Sciatic nerve (tissue), 2 donors: ENCODE measurements around the gene TRPM4. TPM values are rescaled to one million over a fixed set of nuclear protein-coding genes. Genes with fewer than 3 reads are reported as not detected.

Experiments used
- ATAC-seq: fragments of 200-7000 bp; cut with Tn5 transposase; one replicate; pipeline ENCODE4 v1.9.1; 2020; ENCODE audit warnings: mild to moderate bottlenecking, moderate library complexity
- DNase-seq: peaks from one replicate; pipeline ENCODE4 v3.0.0-alpha.2; 2020; ENCODE audit warnings: low spot score
- intact Hi-C: fragments of 100-400 bp; cut with DNase I; formaldehyde crosslinking; loops from one replicate; pipeline ENCODE4 v1.14.2; 2022
- total RNA-seq: library from RNA; stranded (reverse); fragmentation: NEBNext Ultra II Directional; extraction: Animal tissue kit (Norgen Biotek cat#: 25700); gene quantifications from one replicate; pipeline ENCODE4 v1.2.1, GENCODE V29; 2021
- donor health status: DM: no; HTN: no; CAD: no.
- donor health status: DM: no; HTN: no; CAD: no.

TRPM4 gene
- total RNA-seq, 1 donor from 2014 or later = 32.5 TPM

DNA sequence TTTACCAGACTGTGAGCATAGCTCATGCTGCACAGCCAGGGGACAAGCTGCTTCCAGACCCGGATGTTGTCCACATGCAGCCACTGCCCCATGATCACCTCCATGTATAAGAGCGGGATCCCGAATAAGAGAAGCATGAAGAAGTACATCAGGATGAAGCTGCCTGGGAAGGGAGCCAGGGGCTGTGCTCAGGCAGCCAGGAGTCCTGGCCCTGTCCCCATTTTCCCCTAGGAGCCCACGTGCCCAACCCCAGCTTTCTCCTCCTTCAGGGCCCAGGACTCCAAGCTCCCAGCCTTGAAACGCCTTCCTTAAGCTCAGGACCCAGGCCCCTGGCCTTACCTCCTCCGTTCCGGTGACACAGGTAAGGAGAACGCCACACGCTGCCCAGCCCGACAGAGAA lies 98.1 kb downstream of the TRPM4 start:
- DNase-seq (no peak), ATAC-seq (no peak)
- intact Hi-C loops = no loop called here

DNA sequence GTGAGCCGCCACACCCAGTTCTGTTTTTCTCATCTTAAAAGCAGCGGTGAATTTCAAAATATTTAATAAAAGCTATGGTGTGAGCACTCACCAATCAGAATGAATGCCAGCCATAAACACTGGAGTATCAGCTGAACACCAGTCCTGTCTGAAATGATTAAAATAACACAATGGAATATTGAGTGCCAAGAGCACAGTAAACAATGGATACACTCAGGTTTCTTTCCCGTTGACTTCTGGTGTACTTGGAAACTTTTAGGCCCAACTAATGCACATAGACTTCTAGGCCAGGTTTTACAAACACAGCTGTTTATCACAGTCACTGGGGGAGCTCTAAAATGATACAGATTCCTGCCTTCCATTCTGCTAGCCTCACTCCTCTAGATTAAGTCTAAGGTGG lies 99.1 kb downstream of the TRPM4 start:
- no peak for ATAC-seq
- intact Hi-C loops = no loop called here

More for the DNA sequence above, 99.1 kb downstream of the TRPM4 start:
- no peak for DNase-seq

Other genes starting within 250 kb of the TRPM4 start
- gene DHDH, start 224.1 kb upstream of the TRPM4 start, total RNA-seq = 1.1 TPM
- 48.0 TPM for gene BAX, start 202.9 kb upstream of the TRPM4 start, total RNA-seq
- 3,094 TPM for gene FTL, start 192.5 kb upstream of the TRPM4 start, total RNA-seq
- gene GYS1, start 164.5 kb upstream of the TRPM4 start, total RNA-seq = 42.0 TPM
- 29.9 TPM for gene RUVBL2, start 163.9 kb upstream of the TRPM4 start, total RNA-seq
- gene LHB, start 140.7 kb upstream of the TRPM4 start, total RNA-seq = not detected
- not detected for gene CGB3, start 133.5 kb upstream of the TRPM4 start, total RNA-seq
- gene CGB2, start 125.9 kb upstream of the TRPM4 start, total RNA-seq = not detected
- gene CGB1, start 120.9 kb upstream of the TRPM4 start, total RNA-seq = not detected
- not detected for gene CGB5, start 113.9 kb upstream of the TRPM4 start, total RNA-seq
- not detected for gene CGB8, start 108.7 kb upstream of the TRPM4 start, total RNA-seq
- gene CGB7, start 100.0 kb upstream of the TRPM4 start, total RNA-seq = not detected
- not detected for gene NTF4, start 93.0 kb upstream of the TRPM4 start, total RNA-seq
- gene KCNA7, start 85.1 kb upstream of the TRPM4 start, total RNA-seq = not detected
- gene SNRNP70, start 72.3 kb upstream of the TRPM4 start, total RNA-seq = 299 TPM
- gene LIN7B, start 43.4 kb upstream of the TRPM4 start, total RNA-seq = 9.8 TPM
- gene C19orf73, start 38.6 kb upstream of the TRPM4 start, total RNA-seq = 0.67 TPM
- gene PPFIA3, start 38.2 kb upstream of the TRPM4 start, total RNA-seq = 6.3 TPM
- gene HRC, start 2.4 kb upstream of the TRPM4 start, total RNA-seq = 5.1 TPM
- gene SLC6A16, start 167.4 kb downstream of the TRPM4 start, total RNA-seq = 5.6 TPM
- gene CD37, start 177.6 kb downstream of the TRPM4 start, total RNA-seq = 21.3 TPM
- 33.0 TPM for gene TEAD2, start 204.6 kb downstream of the TRPM4 start, total RNA-seq
- 0.89 TPM for gene DKKL1, start 206.1 kb downstream of the TRPM4 start, total RNA-seq
- not detected for gene KASH5, start 230.5 kb downstream of the TRPM4 start, total RNA-seq